Neural progenitor cell (in vitro differentiated cells): ENCODE data around the gene COL21A1.

Experiments
- CTCF ChIP-seq: fragments of 200-600 bp; sonication (generic); IDR thresholded peaks from 2 replicates; pipeline ENCODE4 v1.5.1; 2017; ENCODE audit warnings: antibody characterized with exemption, mild to moderate bottlenecking
- EZH2 ChIP-seq: fragments of 200-600 bp; sonication (generic); IDR thresholded peaks from 2 replicates; pipeline ENCODE4 v1.6.1; 2017; ENCODE audit warnings: antibody characterized with exemption, mild to moderate bottlenecking, moderate library complexity

- TF ChIP-seq CTCF, result no peak
- no peak for TF ChIP-seq EZH2
Measured at GRCh38 chr6:56246541-56246880, 869 bp downstream of the COL21A1 start.
